KOPT-K1 (cell line): ENCODE data around the gene LTB4R.

Source experiments
- H3K27ac ChIP-seq: fragments of 200-600 bp; sonication (generic); 2 replicates; pipeline ENCODE4 v1.5.1; 2016; ENCODE audit warnings: antibody characterized with exemption, mild to moderate bottlenecking, low read depth, low read length; ENCODE audit not compliant: poor library complexity, severe bottlenecking
- H3K36me3 ChIP-seq: fragments of 200-600 bp; sonication (generic); 2 replicates; pipeline ENCODE4 v1.5.1; 2017; ENCODE audit warnings: antibody characterized with exemption, mild to moderate bottlenecking, low read length, moderate library complexity; ENCODE audit not compliant: insufficient read depth
- H3K9me3 ChIP-seq: fragments of 200-600 bp; sonication (generic); 2 replicates; pipeline ENCODE4 v1.5.1; 2017; ENCODE audit warnings: antibody characterized with exemption, low read length, mild to moderate bottlenecking; ENCODE audit not compliant: insufficient read depth, poor library complexity, severe bottlenecking

The LTB4R gene

DNA sequence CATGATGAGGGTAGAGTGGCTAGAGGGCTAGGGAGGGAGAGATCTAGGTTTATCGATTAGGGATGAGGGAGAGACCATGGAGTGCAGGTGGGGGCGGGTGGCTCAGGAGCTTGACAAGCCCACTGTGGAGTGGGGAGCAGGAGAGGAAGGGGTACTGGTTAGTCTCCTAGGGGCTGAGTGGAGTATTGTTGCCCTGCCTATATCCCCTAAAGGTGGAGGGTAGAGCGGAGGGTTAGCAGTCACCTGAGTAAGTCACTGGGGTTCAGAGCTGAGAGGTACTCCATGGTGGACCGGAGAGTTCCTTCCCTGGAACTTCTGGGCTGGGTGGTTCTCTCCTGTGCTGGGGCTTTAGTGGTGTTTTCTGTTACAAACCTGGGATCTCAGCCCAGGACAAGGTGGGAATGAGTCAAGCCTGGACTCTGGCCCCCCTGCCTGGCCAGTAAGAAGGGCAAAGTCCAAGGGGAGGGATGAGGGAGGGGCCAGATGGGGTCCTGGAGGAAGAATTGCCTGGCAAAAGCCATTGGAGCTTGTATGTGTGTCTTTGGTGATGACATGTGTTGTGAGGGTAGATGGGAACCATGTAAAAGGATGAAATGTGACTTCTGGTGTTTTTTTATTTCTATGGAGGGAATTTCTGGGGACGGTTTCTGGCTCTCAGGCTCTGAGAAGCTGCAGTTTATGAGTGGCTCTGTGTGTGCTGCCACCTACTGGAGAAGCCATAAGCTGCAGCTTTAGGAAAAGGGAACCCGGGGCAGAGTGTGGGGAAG lies 3.5 kb upstream of the LTB4R start, which contains the start of gene CIDEB:
CIDEB (minus strand) TSS at position 403 of the 767 bp plus-strand sequence; CDS start at position 284, 119 bp downstream.
- Histone ChIP-seq H3K27ac (no peak within 1 kb of the TSS), H3K36me3 (peaks cover 93% of the 10 kb centered on the region), H3K9me3 (no peaks in the 10 kb centered on the region)

DNA sequence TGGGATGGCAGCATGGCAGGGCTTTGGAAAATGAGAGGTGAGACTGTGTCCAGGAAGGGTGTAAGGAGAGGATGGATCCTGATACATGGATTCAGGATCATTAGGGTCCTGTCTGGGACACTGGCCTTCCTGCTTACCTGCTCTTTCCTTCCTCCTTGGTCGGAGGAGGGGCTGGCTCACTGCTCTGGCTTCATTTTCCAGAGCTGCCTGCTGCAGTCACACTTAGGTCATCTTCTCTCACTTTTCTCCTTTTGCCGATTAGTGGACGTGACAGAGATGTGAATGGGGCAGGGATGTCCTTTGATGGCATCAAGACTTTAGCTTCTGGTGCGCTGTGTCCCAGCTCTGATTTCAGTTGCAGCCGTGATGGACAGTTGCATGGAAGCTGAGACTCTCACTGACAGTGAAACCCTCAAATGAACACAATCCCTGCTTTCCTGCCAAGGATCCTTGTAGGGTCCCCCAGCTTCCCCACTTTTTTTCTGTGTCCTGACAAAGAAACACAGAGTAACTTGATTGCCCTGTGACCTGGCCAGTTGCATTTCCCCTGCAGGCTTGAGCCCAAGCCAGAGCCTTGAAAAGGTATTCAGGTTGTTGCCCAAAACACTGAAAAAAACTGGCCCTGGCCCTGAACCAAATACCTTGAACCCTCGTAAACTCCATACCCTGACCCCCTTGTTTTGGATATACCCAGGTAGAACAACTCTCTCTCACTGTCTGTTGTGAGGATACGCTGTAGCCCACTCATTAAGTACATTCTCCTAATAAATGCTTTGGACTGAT lies 2.8 kb upstream of the LTB4R start:
- no peak overlapping the region for H3K27ac ChIP-seq
- H3K9me3 ChIP-seq, result no peaks in the 10 kb centered on the region
- peaks cover 86% of the 10 kb centered on the region for H3K36me3 ChIP-seq

GRCh38 chr14:24309538-24310264 lies 1.6 kb upstream of the LTB4R start, which contains the start of gene LTB4R2:
TSS of gene LTB4R2 (plus strand) at chr14:24310140. CDS start at chr14:24310665, 525 bp downstream.
- H3K27ac ChIP-seq, result no peak within 1 kb of the TSS
- no peaks in the 10 kb centered on the region for H3K9me3 ChIP-seq
- H3K36me3 ChIP-seq, result peaks cover 82% of the 10 kb centered on the region

DNA sequence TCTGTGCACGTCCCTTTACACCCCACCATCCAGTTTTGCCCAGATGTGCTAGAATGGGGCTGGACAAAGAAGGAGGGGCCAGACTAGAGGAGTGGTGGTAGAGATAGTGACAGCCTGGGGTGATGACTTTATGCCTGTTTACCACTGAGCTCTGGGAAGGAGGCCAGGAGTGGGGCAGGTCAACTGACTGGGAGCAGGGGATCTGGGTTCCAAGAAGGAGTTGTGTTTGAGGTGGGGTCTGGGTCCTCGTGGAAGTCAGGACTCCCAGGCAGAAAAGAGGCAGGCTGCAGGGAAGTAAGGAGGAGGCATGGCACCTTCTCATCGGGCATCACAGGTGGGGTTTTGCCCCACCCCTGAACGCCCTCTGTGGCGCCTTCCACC lies 1.0 kb upstream of the LTB4R start:
- Histone ChIP-seq H3K9me3 (no peaks in the 10 kb centered on the region), H3K27ac (no peak overlapping the region), H3K36me3 (peaks cover 76% of the 10 kb centered on the region)

DNA sequence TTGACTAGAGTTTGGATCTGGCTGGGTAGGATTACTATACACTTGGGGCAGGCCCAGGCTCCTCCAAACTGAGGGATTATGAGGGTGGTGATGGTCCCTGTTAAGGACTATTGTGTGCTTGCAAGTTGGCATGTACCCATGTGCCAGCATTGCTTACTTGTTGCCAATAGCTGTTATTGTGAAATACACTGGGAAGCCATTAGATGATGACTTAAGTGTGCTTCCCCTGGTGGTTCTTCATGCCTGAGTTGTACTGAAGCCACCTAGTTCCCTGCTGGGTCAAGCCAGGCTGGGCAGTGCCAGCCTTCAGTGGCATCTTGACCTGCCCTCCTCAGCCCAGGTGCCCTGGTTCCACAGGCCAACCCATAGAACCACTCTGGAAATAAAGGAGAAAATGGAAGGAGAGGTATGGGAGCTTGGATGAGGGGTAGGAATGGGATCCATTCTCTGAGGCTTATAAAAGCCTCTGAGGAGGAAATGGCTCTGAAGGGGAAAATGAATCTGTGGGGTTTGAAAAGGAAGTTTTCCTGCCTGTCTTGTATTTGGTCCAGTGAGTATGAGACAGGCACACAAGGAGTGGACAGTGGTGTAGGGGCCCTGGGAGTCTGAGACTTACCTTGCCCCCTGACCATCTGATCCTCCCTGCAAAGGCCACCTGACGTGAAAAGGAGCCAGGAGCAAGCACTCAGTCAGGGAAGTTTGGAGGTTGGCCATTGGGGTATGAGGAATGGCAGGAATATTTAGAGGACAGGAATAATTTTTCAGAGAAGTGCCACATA lies 724 bp downstream of the LTB4R start:
- Histone ChIP-seq H3K36me3 (peaks cover 58% of the 10 kb centered on the region), H3K9me3 (no peaks in the 10 kb centered on the region), H3K27ac (no peak overlapping the region)

- no peak overlapping the region for H3K27ac ChIP-seq
- H3K36me3 ChIP-seq, result peaks cover 50% of the 10 kb centered on the region
- no peaks in the 10 kb centered on the region for H3K9me3 ChIP-seq
These were observed 1.6 kb downstream of the LTB4R start for GRCh38 chr14:24312736-24313507.

GRCh38 chr14:24313913-24314312 lies 2.6 kb downstream of the LTB4R start:
- H3K9me3 ChIP-seq, result no peaks in the 10 kb centered on the region
- H3K27ac ChIP-seq, result no peak overlapping the region
- H3K36me3 ChIP-seq, result peaks cover 43% of the 10 kb centered on the region

- peaks cover 36% of the 10 kb centered on the region for H3K36me3 ChIP-seq
- H3K9me3 ChIP-seq, result no peaks in the 10 kb centered on the region
- H3K27ac ChIP-seq, result no peak overlapping the region
These were observed 3.3 kb downstream of the LTB4R start for GRCh38 chr14:24314377-24315193.

DNA sequence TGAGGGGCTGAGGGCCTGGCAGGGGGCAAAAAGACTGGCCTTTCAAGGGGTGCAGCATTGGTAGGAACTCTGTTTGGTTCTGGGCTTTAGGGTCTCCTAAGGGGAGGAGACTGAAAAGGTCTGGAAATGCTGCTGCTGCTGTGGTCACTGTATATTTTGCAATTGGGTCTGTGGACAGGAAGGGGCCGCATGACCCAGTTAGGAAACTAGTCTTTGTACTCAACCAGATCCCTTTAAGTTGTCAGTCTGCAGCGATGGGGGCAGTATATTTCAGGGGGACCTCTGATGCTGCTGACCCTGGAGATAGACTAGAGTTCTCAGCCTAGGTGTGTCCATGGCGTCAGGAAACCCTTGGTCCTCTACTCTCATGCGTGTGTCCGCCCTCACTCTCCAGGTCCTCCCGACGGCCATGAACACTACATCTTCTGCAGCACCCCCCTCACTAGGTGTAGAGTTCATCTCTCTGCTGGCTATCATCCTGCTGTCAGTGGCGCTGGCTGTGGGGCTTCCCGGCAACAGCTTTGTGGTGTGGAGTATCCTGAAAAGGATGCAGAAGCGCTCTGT lies 4.0 kb downstream of the LTB4R start:
- Histone ChIP-seq H3K36me3 (peaks cover 29% of the 10 kb centered on the region), H3K27ac (no peak overlapping the region), H3K9me3 (no peaks in the 10 kb centered on the region)

- Histone ChIP-seq H3K36me3 (peaks cover 25% of the 10 kb centered on the region), H3K9me3 (no peaks in the 10 kb centered on the region), H3K27ac (no peak overlapping the region)
These were observed 4.7 kb downstream of the LTB4R start for GRCh38 chr14:24315807-24316596.

GRCh38 chr14:24316597-24316950 lies 5.3 kb downstream of the LTB4R start:
- no peak overlapping the region for H3K27ac ChIP-seq
- peaks cover 20% of the 10 kb centered on the region for H3K36me3 ChIP-seq
- H3K9me3 ChIP-seq, result no peaks in the 10 kb centered on the region

DNA sequence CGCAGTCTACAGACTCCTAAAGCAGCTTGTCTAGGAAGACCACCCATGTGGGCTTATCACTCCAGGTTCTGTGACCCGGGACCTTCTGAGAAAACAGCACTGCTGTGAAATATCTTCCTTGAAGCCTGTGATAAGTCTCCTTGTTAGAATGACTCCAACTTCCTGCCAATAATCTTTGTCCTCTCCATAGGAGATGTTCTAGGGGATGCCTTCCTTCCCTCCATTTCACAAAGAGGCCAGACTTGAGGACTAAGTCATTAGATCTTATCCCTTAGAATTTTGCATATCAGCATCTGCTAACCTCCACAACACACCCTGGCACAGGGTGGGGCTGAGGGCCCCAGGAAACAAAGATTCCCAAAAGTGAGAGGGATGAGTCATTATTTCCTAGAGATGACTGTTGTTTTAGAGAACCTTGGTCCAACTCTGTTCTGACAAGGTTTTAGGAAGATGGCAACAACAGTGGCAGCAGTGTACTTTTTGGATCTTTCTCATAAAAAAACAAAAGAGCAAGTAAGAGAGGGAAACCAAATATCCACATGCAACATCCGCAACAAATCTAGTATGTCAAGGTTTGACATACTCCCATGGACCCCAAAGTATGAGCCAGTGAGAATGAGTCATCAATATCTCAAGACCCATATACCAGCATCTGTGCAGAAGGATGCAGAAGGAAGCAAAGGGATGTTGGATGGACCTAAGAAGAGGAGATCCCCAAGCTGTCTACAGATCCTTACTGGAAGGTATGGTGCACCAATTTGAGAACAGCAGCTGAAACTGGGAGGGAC lies 6.0 kb downstream of the LTB4R start:
- H3K9me3 ChIP-seq, result no peaks in the 10 kb centered on the region
- peaks cover 13% of the 10 kb centered on the region for H3K36me3 ChIP-seq
- H3K27ac ChIP-seq, result no peak overlapping the region
